SU-DHL-6 (cell line): Measurements from ENCODE around the gene FAM83G.

Experiments used
- CTCF ChIP-seq: fragments of 200-600 bp; sonication (generic); IDR thresholded peaks from one replicate; pipeline ENCODE4 v1.5.1; 2017; ENCODE audit warnings: antibody characterized with exemption, mild to moderate bottlenecking, low read length, moderate library complexity; ENCODE audit not compliant: insufficient read depth, poor library complexity, severe bottlenecking
- EZH2phosphoT487 ChIP-seq: fragments of 200-600 bp; sonication (generic), shearing (Covaris generic); conservative IDR thresholded peaks from 2 replicates; pipeline ENCODE4 v1.6.1; 2018; ENCODE audit warnings: mild to moderate bottlenecking, antibody characterized with exemption, low read length, moderate library complexity, mixed read lengths

- TF ChIP-seq CTCF: no peak
- TF ChIP-seq EZH2phosphoT487: no peak
Measured at GRCh38 chr17:19023209-19023999, 18.8 kb upstream of the FAM83G start.
